ENCODE results near the gene MKX. TPM values are rescaled to one million over a fixed set of nuclear protein-coding genes. Genes with fewer than 3 reads are reported as not detected.
A peak's percentile ranks its signal among the peaks of the same experiment; 100 is the strongest.

MKX gene
- total RNA-seq, result under 1 TPM; 0.15 to 0.47 (median 0.26) TPM
- 0.18 TPM for polyA plus RNA-seq
- long read RNA-seq, donor 1, result 0 reads
- long read RNA-seq, donor 2, result 0 reads
- long read RNA-seq, donor 3, partial matches to known transcripts, result 1 of 1 reads
- long read RNA-seq, donor 3, other reads (novel, unspliced or antisense), result 0 of 1 reads
- long read RNA-seq, donor 4, result 0 reads

GRCh38 chr10:27745732-27746396, at the start of gene MKX:
TSS of gene MKX (minus strand) at chr10:27745819. CDS start at chr10:27743415, 2,404 bp downstream.
- peak within 1 kb of the TSS; percentile 39 for H3K4me3 ChIP-seq (ENCODE audit: low read length)
- intact Hi-C loops (cut with DNase I), result loop anchor here in 1 of 4 donors (10.0 kb wide), 1 partner anchor 439 kb away; no protein-coding TSS in a partner anchor
- no peak for ATAC-seq
- H3K9me3 ChIP-seq (ENCODE audit: control insufficient read depth, low read length), result no peaks in the 10 kb centered on the region
- H3K27ac ChIP-seq (ENCODE audit: low read length), result no peak within 1 kb of the TSS
- no peaks in the 10 kb centered on the region for H3K27me3 ChIP-seq (ENCODE audit: control insufficient read depth, insufficient read depth)
- WGBS, result 2% methylated on average over 69 of the region's 69 CpGs
- peak; percentile 39 to 73 (median 62) for DNase-seq
- no peaks in the 10 kb centered on the region for H3K4me1 ChIP-seq (ENCODE audit: control insufficient read depth, insufficient read depth, low read length)

GRCh38 chr10:27794157-27794556, 48.5 kb upstream of the MKX start:
- 40% methylated on average over 1 of the region's 1 CpG for WGBS
- intact Hi-C loops (cut with DNase I), result no loop called here
- Histone ChIP-seq H3K27me3 (ENCODE audit: control insufficient read depth, insufficient read depth) (peaks cover 3% of the 10 kb centered on the region), H3K4me1 (ENCODE audit: control insufficient read depth, insufficient read depth, low read length) (peaks cover 2% of the 10 kb centered on the region), H3K4me3 (ENCODE audit: low read length) (no peak overlapping the region), H3K9me3 (ENCODE audit: control insufficient read depth, low read length) (no peaks in the 10 kb centered on the region), H3K27ac (ENCODE audit: low read length) (no peak overlapping the region)
- DNase-seq (no peak), ATAC-seq (no peak)

- peaks cover 3% of the 10 kb centered on the region for H3K27me3 ChIP-seq (ENCODE audit: control insufficient read depth, insufficient read depth)
- no peak for ATAC-seq
- intact Hi-C loops (cut with DNase I), result no loop called here
- no peak overlapping the region for H3K27ac ChIP-seq (ENCODE audit: low read length)
- 73% methylated on average over 2 of the region's 2 CpGs for WGBS
- H3K9me3 ChIP-seq (ENCODE audit: control insufficient read depth, low read length), result no peaks in the 10 kb centered on the region
- no peak overlapping the region for H3K4me3 ChIP-seq (ENCODE audit: low read length)
- no peak for DNase-seq
- H3K4me1 ChIP-seq (ENCODE audit: control insufficient read depth, insufficient read depth, low read length), result no peaks in the 10 kb centered on the region
Measured at GRCh38 chr10:27792216-27792615, 46.6 kb upstream of the MKX start.

- 71% methylated on average over 2 of the region's 2 CpGs for WGBS
- Histone ChIP-seq H3K27me3 (ENCODE audit: control insufficient read depth, insufficient read depth) (no peaks in the 10 kb centered on the region), H3K4me1 (ENCODE audit: control insufficient read depth, insufficient read depth, low read length) (no peaks in the 10 kb centered on the region), H3K27ac (ENCODE audit: low read length) (no peak overlapping the region), H3K4me3 (ENCODE audit: low read length) (no peak overlapping the region), H3K9me3 (ENCODE audit: control insufficient read depth, low read length) (peaks cover 2% of the 10 kb centered on the region)
- no peak for DNase-seq
- intact Hi-C loops (cut with DNase I), result no loop called here
- ATAC-seq, result no peak
Measured at GRCh38 chr10:27784272-27784671, 38.7 kb upstream of the MKX start.

GRCh38 chr10:27783660-27784059, 38.0 kb upstream of the MKX start:
- Histone ChIP-seq H3K4me1 (ENCODE audit: control insufficient read depth, insufficient read depth, low read length) (no peaks in the 10 kb centered on the region), H3K27ac (ENCODE audit: low read length) (no peak overlapping the region), H3K27me3 (ENCODE audit: control insufficient read depth, insufficient read depth) (no peaks in the 10 kb centered on the region), H3K9me3 (ENCODE audit: control insufficient read depth, low read length) (peaks cover 2% of the 10 kb centered on the region), H3K4me3 (ENCODE audit: low read length) (no peak overlapping the region)
- 29% methylated on average over 1 of the region's 1 CpG for WGBS
- DNase-seq (no peak), ATAC-seq (no peak)
- intact Hi-C loops (cut with DNase I), result no loop called here

- peaks cover 2% of the 10 kb centered on the region for H3K9me3 ChIP-seq (ENCODE audit: control insufficient read depth, low read length)
- H3K27ac ChIP-seq (ENCODE audit: low read length), result no peak overlapping the region
- intact Hi-C loops (cut with DNase I), result no loop called here
- no peak overlapping the region for H3K4me3 ChIP-seq (ENCODE audit: low read length)
- no peak for ATAC-seq
- no peak for DNase-seq
- no peaks in the 10 kb centered on the region for H3K4me1 ChIP-seq (ENCODE audit: control insufficient read depth, insufficient read depth, low read length)
- WGBS, result 68% methylated on average over 9 of the region's 9 CpGs
- H3K27me3 ChIP-seq (ENCODE audit: control insufficient read depth, insufficient read depth), result no peaks in the 10 kb centered on the region
Measured at GRCh38 chr10:27779462-27780015, 33.9 kb upstream of the MKX start.

GRCh38 chr10:27774831-27775230, 29.2 kb upstream of the MKX start:
- intact Hi-C loops (cut with DNase I), result no loop called here
- 50% methylated on average over 2 of the region's 2 CpGs for WGBS
- H3K4me1 ChIP-seq (ENCODE audit: control insufficient read depth, insufficient read depth, low read length), result no peaks in the 10 kb centered on the region
- no peak overlapping the region for H3K4me3 ChIP-seq (ENCODE audit: low read length)
- no peaks in the 10 kb centered on the region for H3K27me3 ChIP-seq (ENCODE audit: control insufficient read depth, insufficient read depth)
- no peak for ATAC-seq
- no peak for DNase-seq
- H3K27ac ChIP-seq (ENCODE audit: low read length), result no peak overlapping the region
- no peaks in the 10 kb centered on the region for H3K9me3 ChIP-seq (ENCODE audit: control insufficient read depth, low read length)

GRCh38 chr10:27771231-27771630, 25.6 kb upstream of the MKX start:
- intact Hi-C loops (cut with DNase I), result no loop called here
- Histone ChIP-seq H3K4me3 (ENCODE audit: low read length) (no peak overlapping the region), H3K27me3 (ENCODE audit: control insufficient read depth, insufficient read depth) (no peaks in the 10 kb centered on the region), H3K4me1 (ENCODE audit: control insufficient read depth, insufficient read depth, low read length) (no peaks in the 10 kb centered on the region), H3K27ac (ENCODE audit: low read length) (no peak overlapping the region), H3K9me3 (ENCODE audit: control insufficient read depth, low read length) (no peaks in the 10 kb centered on the region)
- ATAC-seq, result no peak
- 45% methylated on average over 4 of the region's 4 CpGs for WGBS
- DNase-seq, result no peak

- no peaks in the 10 kb centered on the region for H3K4me1 ChIP-seq (ENCODE audit: control insufficient read depth, insufficient read depth, low read length)
- no peak overlapping the region for H3K27ac ChIP-seq (ENCODE audit: low read length)
- H3K9me3 ChIP-seq (ENCODE audit: control insufficient read depth, low read length), result no peaks in the 10 kb centered on the region
- H3K27me3 ChIP-seq (ENCODE audit: control insufficient read depth, insufficient read depth), result no peaks in the 10 kb centered on the region
- ATAC-seq (no peak), DNase-seq (no peak)
- WGBS, result 84% methylated on average over 2 of the region's 2 CpGs
- intact Hi-C loops (cut with DNase I), result no loop called here
- no peak overlapping the region for H3K4me3 ChIP-seq (ENCODE audit: low read length)
Measured at GRCh38 chr10:27770181-27770580, 24.6 kb upstream of the MKX start.

GRCh38 chr10:27760867-27761266, 15.2 kb upstream of the MKX start:
- Histone ChIP-seq H3K4me3 (ENCODE audit: low read length) (no peak overlapping the region), H3K27me3 (ENCODE audit: control insufficient read depth, insufficient read depth) (no peaks in the 10 kb centered on the region), H3K4me1 (ENCODE audit: control insufficient read depth, insufficient read depth, low read length) (no peaks in the 10 kb centered on the region), H3K9me3 (ENCODE audit: control insufficient read depth, low read length) (no peaks in the 10 kb centered on the region), H3K27ac (ENCODE audit: low read length) (no peak overlapping the region)
- ATAC-seq (no peak), DNase-seq (no peak)
- 86% methylated on average over 5 of the region's 5 CpGs for WGBS
- intact Hi-C loops (cut with DNase I), result no loop called here

GRCh38 chr10:27759483-27760272, 14.1 kb upstream of the MKX start:
- Histone ChIP-seq H3K27ac (ENCODE audit: low read length) (no peak overlapping the region), H3K27me3 (ENCODE audit: control insufficient read depth, insufficient read depth) (no peaks in the 10 kb centered on the region), H3K9me3 (ENCODE audit: control insufficient read depth, low read length) (no peaks in the 10 kb centered on the region), H3K4me1 (ENCODE audit: control insufficient read depth, insufficient read depth, low read length) (no peaks in the 10 kb centered on the region), H3K4me3 (ENCODE audit: low read length) (no peak overlapping the region)
- 62% methylated on average over 5 of the region's 5 CpGs for WGBS
- no peak for ATAC-seq
- DNase-seq, result no peak
- intact Hi-C loops (cut with DNase I), result no loop called here
